Adrenal gland (tissue), 5 donors: ENCODE data around the gene HS3ST2.

ENCODE experiments used
- POLR2A ChIP-seq, 2 donors: fragments of 450-650 bp; IDR thresholded peaks; one replicate each; pipeline ENCODE4 v1.6.1; 2017; ENCODE audit warnings: antibody characterized with exemption in 2 of 2, mild to moderate bottlenecking in 2 of 2, moderate library complexity in 1 of 2
- TF ChIP-seq, protein P1 (sequence below), 6 experiments: fragments of 450-650 bp in 4 of 6; fragments of 200-600 bp in 2 of 6; sonication (generic) in 1 of 6; IDR thresholded peaks; 1 replicate in 5 of 6; 2 replicates in 1 of 6; pipeline versions ENCODE4 v1.5.1 to v1.8.0; 2016 to 2021; ENCODE audit warnings: antibody characterized with exemption in 6 of 6, mild to moderate bottlenecking in 2 of 6, moderate library complexity in 1 of 6
- donor health status: DM: no; HTN: no; CAD: no.

DNA sequence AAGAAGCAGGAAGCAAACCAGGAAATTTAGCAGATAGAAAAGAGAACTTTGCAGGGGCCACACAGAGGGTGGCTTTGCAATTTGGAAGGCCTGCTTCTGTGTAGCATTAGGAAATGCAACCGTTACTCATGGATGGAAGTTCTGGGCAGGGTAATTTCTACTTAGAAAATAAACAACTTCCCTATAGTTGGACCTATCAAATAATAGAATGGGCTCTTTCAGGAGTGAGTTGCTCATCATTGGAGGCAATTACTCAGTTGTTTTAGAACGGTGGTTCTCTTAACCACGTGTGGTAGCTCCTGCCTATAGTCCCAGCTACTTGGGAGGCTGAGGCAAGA lies 25.8 kb upstream of the HS3ST2 start:
- no peak for TF ChIP-seq POLR2A (IDR thresholded peaks at IDR 0.05)
- TF ChIP-seq, protein P1, sequence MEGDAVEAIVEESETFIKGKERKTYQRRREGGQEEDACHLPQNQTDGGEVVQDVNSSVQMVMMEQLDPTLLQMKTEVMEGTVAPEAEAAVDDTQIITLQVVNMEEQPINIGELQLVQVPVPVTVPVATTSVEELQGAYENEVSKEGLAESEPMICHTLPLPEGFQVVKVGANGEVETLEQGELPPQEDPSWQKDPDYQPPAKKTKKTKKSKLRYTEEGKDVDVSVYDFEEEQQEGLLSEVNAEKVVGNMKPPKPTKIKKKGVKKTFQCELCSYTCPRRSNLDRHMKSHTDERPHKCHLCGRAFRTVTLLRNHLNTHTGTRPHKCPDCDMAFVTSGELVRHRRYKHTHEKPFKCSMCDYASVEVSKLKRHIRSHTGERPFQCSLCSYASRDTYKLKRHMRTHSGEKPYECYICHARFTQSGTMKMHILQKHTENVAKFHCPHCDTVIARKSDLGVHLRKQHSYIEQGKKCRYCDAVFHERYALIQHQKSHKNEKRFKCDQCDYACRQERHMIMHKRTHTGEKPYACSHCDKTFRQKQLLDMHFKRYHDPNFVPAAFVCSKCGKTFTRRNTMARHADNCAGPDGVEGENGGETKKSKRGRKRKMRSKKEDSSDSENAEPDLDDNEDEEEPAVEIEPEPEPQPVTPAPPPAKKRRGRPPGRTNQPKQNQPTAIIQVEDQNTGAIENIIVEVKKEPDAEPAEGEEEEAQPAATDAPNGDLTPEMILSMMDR (IDR thresholded peaks at IDR 0.05), result no peak
